T follicular helper cell (primary cell): ENCODE measurements around the gene SCAI.
"Not testable (repeated sequence)": the region's sequence is repeated elsewhere in the genome, so short reads cannot be mapped to it uniquely, and the experiment has no call there.

Experiments used
- DNase-seq: peaks from one replicate; pipeline ENCODE4 v3.0.0-alpha.2; 2020; ENCODE audit warnings: low read depth

The SCAI gene

DNA sequence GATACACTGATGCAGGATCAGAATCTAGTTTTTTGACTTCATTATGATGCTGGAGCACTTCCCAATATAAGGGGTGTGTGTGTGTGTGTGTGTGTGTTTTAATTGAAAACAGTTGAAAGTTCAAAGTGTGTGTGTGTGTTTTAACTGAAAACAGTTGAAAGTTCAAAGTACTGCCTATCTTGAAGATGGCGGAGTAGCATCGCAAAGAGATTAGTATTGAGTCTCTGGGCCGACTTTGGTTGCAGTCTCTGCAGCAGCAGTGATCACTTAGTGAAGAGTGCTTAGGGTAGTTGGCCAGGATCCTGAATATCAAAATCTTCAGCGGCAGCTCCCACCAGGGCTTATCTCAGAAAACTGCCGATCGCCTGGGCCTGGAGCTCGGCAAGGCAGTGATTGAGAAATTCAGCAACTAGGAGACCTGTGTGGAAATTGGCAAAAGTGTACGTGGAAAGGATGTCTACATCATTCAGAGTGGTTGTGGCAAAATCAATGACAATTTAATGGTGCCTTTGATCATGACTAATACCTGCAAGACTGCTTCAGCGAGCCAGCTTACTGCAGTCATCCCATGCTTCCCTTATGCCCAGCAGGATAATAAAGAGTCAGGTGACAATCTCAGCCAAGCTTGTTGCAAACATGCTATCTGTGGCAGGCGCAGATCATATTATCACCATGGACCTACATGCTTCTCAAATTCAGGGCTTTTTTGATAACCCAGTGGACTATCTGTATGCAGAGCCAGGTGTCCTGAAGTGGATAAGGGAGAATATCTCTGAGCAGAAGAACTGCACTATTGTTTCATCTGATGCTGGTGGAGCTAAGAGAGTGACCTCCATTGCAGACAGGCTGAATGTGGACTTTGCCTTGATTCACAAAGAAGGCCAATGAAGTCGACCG is 7.3 kb upstream of the SCAI start:
- DNase-seq, result no peak

DNA sequence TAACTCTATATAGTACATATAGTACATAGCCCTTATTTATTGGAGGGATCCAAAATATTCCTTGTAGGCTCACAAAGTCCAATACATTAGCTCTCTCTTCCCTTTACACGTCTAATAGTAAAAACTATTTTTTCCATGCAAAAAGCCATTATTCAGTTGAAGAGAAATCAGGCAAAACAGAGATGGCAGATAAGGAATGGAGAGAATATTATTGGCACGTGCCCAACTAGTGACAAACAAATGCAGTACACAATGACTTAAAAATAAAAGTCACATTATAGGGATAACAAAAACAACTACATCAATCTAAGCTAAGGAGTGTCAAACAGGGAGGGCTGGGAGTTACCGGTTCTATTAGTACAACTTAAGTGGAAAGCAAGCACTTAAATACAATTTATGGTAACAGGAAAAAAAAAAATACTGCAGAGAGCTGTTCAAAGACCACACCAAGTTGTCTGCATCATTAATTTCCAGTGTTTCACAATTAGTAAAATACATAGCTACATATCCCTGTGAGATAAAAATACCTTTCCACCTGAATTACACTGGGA is 4.1 kb upstream of the SCAI start:
- DNase-seq, result no peak

DNA sequence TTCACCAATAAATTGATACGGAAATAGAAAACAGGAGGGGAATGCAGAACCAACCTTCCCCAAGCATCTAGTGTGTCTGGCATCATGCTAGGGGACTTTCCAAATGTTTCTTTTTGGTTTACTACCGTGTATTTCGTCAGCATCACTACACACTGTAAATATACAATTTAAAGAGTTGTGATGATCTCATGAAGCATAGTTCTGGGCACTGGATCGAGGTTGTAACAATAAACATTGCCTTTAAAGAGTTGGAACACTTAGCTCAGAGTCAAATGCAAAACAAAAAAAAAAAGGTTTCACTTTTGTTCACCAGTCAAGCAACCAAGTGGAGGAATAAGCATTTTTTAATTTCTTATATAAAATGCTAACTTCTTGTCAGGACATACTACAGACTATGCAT is 2.9 kb upstream of the SCAI start:
- no peak for DNase-seq

DNA sequence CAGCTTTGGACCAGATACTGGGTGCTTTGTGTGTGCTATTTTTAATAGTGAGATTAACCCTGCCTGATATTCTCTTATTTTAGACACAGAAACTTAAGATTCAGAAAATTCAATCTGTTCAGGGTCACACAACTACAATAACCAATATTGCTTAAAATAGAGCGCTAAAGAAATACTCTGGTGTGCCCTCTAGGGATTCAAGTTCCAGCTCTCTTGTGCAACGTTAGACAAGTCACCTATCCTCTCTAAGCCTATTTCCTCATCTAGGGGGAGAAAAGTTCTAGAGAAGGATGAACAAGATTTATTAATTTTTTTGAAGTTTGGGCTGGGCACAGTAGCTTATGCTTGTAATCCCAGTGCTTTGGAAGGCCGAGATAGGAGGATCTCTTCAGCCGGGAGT is 2.1 kb upstream of the SCAI start:
- DNase-seq, result no peak

DNA sequence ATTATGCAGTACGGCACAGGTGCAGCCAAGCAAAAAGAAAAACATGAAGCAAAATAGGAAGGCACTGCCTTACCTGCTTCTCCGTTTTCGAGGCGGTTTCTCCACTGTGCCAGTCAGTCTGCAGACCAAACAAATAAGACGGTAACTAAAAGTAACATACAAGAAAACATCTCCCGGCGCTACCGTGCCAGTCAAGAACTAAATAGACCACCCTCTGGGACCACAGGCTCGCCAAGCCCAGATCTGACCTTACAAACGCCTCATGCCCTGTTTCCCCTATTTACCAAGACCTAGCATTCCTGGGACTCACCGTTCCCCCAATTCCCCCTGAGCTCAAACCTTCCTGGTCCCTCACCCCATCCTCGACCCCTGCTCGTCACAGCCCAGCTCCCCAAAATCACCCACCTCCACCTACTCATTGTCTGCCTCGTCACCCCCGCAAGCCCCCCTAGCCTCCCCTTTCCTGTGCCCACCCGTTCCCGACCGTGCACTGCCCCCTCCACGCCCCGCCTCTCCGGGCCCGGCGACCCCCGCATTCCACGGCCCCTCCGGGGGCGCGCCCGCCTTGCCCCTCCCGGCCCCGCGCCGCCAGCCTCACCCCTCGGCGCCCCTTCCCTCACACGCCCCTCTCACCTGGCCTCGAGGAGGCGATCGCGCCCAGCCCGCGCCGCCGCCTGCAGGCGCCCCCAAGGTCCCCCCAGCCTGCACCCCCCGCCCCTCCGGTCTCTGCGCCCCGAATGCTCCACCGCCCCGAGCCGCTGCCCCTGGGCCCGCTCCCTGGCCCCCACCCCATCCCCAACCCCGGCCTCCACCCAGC is 560 bp downstream of the SCAI start:
- DNase-seq, result no peak

DNA sequence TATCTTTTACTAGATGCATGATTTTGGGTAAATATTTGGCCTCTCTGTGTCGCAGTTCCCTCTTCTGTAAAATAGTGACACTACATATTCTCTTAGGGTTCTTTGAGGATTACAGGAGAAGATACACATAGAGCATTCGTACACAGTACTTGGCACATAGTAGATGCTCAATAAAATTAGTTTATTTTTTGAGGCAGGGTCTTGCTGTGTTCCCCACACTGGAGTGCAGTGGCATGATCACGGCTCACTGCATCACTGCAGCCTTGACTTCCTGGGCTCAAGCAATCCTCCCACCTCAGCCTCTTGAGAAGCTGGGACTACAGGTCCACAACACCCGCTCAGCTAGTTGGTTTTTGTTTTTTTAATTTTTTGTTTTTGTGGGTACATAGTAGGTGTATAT is 1.6 kb downstream of the SCAI start:
- no peak for DNase-seq

DNA sequence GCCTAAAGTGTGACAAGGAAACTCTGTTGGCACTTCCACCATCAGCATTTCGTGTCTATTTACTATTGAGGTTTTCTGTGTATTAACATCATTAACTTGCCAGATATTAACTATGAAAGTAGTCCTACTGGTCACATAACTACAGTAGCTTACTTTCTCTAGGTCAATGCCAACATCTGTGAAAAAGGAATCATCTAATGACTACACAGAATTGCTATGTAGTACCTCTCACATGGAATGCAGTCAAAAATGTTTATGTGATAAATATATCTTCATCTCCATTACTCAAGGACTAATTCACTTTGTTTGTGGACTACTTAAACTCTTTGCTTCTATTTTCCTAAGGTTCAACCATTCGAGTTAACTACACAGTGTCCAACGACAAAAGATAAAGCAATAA is 2.1 kb downstream of the SCAI start:
- DNase-seq, result no peak

DNA sequence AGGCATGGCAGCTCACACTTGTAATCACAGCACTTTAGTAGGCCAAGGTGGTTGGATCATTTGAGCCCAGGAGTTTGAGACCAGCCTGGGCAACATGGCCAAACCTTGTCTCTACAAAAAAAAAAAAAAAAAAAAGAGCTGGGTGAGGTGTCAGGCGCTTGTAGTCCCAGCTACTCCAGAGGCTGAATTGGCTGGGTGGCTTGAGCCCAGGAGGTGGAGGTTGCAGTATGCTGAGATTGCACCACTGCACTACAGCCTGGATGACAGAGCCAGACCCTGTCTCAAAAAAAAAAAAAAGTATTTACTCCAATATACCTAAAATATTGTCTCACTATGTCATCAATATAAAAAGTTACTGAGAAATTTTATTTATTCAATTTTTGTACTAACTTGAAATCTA is 2.8 kb downstream of the SCAI start:
- DNase-seq, result no peak

DNA sequence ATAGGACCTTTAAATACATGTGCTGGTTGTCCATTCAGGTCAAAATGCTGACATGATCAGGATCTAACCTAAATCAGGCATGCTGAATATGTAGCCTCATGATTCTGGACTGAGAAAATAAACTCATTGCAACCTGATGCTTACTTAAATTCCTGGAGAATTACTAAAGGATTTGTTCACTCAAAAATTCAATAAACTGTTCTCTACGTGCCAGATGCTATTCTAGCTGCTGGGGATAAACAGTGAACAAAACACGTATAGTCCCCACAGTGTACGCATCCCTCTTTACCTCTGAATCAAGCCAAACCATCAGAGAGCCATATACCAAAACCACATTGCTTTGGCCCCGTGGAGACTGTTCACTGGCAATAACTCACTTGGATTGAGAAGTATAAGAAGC is 6.1 kb downstream of the SCAI start:
- DNase-seq, result no peak

DNA sequence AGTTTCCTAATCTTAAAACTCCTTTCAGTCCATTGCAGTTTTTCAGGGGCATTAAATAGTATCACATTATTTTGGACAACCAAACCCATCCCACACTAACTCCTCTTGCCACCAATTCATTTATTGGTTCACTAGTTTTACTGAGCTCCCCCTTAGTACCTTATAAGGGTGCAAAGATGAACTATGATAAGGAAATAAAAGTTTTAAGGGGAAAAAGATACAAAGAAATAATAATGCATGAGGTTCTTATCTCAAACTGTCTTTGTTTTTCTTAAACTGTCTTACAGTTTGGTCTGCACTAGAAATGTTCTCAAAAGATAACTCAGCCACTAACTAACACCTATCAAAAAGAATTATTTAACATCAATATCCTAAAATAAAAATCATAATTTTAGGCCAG is 8.4 kb downstream of the SCAI start:
- DNase-seq, result no peak

DNA sequence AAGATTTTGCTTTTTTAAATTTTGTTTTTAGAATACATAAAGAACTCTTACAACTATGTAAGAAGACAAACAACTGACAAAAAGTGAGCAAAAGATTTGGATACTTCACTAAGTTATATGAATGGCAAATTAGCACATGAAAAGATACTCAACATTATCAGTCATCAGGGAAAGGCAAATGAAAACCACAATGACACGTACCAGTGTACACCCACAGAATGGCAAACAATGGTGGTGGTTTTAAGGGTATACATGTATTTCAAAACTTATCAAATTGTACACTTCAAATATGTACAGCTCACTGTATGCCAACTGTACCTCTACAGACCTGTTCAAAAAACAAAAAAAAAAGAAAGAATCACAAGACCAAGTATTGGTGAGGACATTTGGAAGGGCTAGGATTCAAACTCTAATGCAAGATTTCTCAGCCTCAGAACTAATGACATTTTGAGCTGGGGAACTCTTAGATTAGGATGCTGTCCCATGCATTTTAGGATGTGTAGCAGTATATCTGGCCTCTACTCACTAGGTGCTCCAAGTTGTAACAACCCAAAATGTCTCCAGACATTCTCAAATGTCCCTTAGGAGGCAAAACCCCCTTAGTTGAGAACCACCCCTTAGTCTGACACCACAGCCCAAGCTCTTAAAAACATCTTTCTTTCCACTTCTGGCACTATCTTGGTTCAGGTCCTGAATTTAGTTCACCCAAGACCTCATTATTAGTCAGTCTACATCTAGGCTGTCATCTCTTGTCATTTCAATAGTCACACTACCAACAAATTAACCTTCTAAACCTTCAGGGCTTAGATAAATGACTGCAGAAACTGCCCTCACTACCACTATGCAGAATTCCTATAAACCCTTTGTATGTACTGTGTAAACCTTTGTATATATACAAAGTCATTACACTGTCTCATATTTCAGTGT is 9.7 kb downstream of the SCAI start:
- no peak for DNase-seq

DNA sequence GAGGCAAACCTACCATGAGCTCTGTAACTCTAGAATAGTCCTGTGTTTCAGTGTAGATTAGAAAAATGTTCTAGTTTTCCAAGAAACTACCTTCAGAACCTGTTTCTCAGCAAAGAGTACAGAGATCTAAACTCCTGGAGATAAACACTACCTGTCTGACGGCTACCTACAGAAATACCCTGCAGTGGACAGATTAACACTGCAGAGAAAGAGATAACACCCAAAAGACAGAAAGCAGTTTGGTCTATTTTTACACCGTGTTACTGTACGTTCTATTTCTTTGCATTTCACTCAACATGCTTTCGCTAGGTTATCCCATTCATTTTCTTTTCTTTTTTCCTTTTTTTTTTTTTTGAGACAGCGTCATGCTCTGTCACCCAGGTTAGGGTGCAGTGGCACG is 11.6 kb downstream of the SCAI start:
- no peak for DNase-seq

DNA sequence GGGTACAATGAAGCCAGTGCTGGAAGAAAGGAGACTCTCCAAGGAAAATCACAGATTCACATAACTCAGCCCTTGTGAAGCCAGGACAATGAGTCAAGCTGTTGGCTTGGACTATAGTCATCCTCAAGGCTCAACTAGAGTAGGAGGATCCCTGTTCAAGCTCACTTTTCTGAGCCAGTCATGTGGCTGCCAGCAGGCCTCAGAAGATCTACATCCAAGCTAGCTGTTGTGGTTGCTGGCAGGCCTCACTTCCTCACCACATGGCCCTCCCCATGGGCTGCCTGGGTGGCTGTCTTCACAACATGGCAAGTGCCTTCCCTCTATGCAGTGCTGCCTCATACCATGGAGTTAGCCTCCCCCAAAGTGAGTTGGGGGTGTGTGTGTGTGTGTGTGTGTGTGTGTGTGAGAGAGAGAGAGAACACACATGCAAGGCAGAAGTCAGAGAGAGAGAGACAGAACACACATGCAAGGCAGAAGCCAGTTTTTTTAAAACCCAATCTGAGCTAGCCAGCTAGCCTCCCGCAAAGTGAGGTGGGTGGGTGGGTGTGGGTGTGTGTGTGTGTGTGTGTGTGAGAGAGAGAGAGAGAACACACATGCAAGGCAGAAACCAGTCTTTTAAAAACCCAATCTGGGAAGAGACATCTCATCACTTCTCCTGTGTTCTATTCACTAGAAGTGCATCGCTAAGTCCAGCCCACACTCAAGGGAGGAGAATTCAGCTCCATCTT is 17.1 kb downstream of the SCAI start:
- DNase-seq, result peak; percentile 79

DNA sequence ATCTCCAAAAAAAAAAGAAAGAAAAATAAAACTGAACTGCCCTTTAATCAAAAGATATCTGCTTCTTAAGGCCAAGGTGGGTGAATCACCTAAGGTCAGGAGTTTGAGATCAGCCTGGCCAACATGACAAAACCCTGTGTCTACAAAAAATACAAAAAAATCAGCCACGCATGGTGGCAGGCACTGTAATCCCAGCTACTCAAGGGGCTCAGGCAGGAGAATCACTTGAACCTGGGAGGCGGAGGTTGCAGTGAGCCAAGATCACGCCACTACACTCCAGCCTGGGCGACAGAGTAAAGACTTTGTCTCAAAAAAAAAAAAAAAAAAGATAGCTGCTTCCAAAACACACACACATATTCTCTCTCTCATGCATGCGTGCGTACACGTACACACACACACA is 17.8 kb downstream of the SCAI start:
- DNase-seq, result no peak

DNA sequence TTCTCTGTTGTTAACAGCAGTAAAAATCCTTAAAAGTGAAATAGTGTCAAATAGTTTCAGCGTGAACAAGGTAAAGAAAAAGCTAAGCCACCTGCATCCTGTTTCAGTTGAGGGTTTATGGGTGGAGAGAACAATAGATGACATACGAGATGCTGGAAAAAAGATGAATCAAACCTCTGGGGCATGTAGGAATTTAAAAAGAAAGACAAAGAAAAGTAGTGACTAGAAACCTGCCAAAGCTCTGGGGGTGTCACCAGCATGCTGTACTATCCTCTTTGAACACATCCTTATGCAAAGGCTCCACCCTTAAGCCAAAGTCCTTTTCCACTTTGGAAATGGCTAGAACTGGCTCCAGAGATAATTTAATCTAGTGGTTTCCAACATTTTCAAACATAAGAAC is 22.2 kb downstream of the SCAI start:
- DNase-seq, result no peak

DNA sequence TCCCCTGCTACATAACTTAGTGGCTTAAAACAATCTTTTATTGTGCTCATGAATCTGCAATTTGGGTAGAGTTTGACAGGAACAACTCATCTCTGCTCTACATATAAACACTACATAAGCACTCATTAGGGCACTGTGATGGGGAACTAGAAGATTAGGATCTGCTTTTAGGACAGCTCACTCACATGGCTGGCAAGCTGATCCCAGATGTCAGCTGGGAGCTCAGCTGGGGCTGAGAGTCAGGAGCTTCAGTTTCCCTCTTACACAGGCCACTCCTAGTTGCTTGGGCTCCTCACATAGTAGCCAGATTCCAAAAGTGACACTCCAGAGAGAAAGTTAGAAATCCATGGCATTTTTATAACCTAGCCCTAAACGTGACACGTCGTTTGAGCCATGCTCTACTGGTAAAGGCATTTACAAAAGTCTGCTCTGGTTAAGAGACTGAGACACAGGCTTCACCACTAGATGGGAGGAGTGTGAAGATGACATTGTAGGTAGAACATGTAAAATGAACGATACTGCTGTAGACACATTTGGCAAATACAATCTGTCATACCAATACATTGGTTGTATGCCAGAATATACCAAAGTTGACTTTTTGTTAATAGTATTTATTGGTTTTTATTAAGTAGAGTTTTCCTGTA is 23.6 kb downstream of the SCAI start:
- no peak for DNase-seq

DNA sequence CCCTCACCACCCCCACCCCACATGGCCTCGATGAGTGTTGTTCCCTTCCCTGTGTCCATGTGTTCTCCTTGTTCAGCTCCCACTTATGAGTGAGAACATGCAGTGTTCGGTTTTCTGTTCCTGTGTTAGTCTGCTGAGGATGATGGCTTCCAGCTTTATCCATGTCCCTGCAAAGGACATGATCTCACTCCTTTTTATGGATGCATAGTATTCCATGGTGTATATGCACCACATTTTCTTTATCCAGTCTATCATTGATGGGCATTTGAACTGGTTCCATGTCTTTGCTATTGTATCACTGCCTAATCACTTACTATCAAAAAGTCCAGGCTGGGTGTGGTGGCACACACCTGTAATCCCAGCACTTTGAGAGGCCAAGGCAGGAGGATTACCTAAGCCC is 24.6 kb downstream of the SCAI start:
- not testable (repeated sequence) for DNase-seq

DNA sequence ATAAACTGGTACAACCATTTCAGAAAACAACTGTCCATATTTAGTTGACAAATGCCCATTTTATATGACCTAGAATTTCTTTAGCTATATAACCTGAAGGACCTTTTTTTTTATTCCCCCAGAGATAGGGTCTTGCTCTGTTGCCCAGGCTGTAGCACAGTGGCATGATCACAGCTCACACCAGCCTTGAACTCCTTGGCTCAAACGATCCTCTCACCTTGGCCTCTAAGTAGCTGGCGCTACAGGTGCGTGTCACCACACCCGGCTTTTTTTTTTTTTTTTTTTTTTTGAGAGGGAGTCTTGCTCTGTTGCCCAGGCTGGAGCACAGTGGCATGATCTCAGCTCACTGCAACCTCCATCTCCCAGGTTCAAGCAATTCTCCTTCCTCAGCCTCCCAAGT is 28.8 kb downstream of the SCAI start:
- DNase-seq, result not testable (repeated sequence)

DNA sequence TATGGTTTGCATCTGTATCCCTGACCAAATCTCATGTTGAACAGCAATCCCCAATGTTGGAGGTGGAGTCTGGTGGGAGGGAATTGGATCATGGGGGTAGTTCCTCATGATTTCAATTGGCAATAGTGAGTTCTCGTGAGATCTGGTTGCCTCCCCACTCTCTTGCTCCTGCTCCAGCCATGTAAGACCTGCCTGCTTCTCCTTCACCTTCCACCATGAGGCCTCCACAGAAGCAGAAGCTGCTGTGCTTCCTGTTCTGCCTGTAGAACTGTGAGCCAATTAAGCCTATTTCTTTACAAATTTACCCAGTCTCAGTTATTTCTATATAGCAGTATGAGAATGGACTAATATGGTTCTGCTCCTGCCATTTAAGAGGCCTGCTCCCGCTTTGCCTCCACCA is 32.9 kb downstream of the SCAI start:
- DNase-seq, result no peak

DNA sequence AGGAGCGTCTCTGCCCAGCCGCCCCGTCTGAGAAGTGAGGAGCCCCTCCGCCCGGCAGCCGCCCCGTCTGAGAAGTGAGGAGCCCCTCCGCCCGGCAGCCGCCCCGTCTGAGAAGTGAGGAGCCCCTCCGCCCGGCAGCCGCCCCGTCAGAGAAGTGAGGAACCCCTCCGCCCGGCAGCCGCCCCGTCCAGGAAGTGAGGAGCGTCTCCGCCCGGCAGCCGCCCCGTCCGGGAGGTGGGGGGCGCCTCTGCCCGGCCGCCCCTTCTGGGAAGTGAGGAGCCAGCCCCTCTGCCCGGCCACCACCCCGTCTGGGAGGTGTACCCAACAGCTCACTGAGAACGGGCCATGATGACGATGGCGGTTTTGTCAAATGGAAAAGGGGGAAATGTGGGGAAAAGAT is 34.8 kb downstream of the SCAI start:
- DNase-seq, result not testable (repeated sequence)
